Thyroid gland (tissue), 4 donors: ENCODE data around the gene OR10A5.

Experiments
- CTCF ChIP-seq, 6 experiments: fragments of 200-600 bp in 3 of 6; fragments of 450-650 bp in 3 of 6; sonication (generic) in 3 of 6; IDR thresholded peaks; one replicate each; pipeline ENCODE4 v1.5.1; 2016 to 2019; ENCODE audit warnings: antibody characterized with exemption in 6 of 6, mild to moderate bottlenecking in 2 of 6, inconsistent platforms in 1 of 6, moderate library complexity in 1 of 6
- POLR2A ChIP-seq, 2 donors: fragments of 450-650 bp; IDR thresholded peaks; one replicate each; pipeline ENCODE4 v1.6.1; 2017; ENCODE audit warnings: antibody characterized with exemption in 2 of 2, mild to moderate bottlenecking in 2 of 2, moderate library complexity in 1 of 2

DNA sequence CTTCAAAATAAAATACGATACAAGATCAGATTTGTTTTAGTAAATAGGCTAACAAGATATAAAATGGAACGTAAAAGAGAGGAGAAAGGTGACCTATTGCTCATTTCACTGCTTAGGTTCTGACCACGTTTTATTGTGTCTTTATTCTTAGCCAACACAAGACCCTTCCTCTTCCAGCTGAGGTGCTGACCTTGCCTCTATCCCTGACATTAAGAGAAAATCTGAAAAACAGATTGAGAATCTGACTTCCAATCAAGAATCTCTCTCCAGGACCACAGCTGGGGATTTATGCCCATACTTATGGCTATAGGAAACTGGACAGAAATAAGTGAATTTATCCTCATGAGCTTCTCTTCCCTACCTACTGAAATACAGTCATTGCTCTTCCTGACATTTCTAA lies at the start of gene OR10A5:
- no peak for TF ChIP-seq POLR2A (IDR thresholded peaks at IDR 0.05)
- TF ChIP-seq CTCF (IDR thresholded peaks at IDR 0.05) = no peak
